Measurements from ENCODE around the gene GJD4.

Gene GJD4

GRCh38 chr10:35576730-35577129, 28.4 kb upstream of the GJD4 start:
- no peak for DNase-seq
- intact Hi-C loops (cut with DNase I), result no loop called here

DNA sequence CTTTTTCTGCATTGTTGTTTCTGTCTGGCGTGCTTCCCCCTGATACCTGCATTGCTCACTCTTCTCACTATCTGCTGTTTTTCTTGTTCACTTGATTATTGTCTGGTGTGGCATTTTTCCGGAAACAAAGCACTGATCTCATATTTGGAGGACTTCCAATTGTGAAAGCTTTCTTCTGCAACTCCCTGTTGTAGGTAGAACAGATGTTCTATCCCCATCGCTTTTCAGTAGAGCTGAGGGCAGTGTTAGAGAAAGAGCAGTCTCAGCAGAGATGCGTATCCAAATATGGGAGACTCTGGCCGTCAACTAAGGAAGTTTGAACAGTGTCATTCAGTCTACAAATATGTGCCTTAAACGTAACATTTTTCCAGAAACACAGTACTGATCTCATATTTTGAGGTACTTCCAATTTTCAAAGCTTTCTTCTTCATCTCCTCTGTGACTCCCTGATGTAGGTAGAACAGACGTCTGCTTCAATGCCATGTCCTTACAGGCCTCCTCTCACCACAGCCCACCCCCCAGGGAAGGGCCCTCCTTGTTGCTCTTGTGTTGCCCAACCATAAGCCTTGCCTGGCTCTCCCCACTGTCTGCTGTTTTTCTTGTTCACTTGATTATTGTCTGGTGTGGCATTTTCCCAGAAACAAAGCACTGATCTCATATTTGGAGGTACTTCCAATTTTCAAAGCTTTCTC, 27.1 kb upstream of the GJD4 start:
- intact Hi-C loops (cut with DNase I), result no loop called here
- DNase-seq, result no peak

- intact Hi-C loops (cut with DNase I), result no loop called here
Measured at GRCh38 chr10:35578618-35578956, 26.6 kb upstream of the GJD4 start.

DNA sequence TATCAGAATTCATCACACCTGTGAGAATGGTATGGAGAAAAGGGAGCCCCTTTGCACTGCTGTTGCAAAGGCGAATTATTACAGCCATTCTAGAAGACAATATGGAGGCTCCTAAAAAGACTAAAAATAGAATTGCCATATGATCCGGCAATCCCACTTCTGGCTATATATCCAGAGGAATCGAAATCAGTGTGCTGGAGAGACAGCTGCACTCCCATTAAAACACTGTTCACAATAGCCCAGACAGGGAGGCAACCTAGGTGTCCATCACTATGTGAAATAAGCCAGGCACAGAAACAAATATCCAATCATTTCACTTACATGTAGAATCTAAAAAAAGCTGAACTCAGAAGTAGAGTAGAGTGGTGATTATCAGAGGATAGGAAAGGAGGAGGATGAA, 26.0 kb upstream of the GJD4 start:
- no peak for DNase-seq
- intact Hi-C loops (cut with DNase I), result no loop called here

More at GRCh38 chr10:35578618-35578956, 26.6 kb upstream of the GJD4 start:
- no peak for DNase-seq

GRCh38 chr10:35579726-35580422, 25.3 kb upstream of the GJD4 start:
- intact Hi-C loops (cut with DNase I), result no loop called here
- no peak for DNase-seq

DNA sequence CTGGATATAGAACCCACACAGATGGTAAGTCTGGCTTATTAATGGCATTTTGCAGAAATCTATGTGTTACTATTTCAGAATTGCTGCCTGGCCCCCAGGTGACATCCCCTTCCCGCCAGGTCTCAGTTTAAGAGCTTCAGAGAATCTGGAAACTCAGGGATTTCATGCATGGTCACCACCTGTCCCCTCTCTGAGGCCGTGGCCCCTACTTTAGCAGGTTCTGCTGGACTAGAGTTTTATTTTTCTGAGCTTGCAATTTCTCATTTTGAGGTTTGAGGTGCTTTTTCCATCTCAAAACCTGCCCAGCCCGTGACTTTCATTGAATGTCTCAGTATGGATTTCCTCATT, 24.7 kb upstream of the GJD4 start:
- peak in 1 of 42 donors; percentile 15 for DNase-seq
- intact Hi-C loops (cut with DNase I), result no loop called here

DNA sequence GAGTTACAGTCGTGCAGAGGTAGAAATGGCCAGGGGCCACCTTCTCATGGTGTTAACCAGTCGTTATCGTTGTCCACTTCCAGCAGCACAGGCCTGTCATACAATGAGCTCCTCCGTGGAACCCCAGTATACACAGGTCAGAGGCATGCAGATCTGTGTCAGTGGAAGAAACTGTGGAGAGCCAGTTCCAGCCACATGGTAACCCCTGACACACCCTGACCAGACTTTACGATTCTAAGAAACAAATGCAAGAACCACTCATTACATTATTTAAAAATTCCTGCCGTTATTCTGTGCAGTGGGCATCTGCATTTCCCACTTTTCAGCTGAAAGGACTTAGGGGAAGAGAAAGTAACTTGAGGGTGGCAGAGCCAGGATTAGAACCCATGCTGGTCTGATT, 23.5 kb upstream of the GJD4 start:
- intact Hi-C loops (cut with DNase I), result no loop called here
- DNase-seq, result no peak

DNA sequence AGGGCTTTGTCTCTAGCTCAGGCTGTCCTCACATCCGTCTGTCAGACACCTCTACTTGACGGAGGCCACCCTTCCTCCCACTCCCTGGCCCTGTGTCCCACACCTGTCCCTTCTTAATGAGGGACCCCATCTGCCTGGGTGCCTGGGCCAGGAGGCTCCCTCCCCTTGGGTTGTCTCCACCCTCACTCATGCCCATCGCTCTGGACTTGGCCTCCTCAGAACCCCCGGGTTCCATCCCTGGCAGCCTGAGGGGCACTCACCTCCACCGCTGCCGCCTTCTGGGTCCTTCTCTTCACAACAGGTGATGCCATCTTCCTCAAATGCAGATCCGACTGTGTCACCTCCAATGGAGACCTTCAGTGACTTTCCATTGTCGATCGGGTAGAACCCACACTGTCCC, 20.2 kb upstream of the GJD4 start:
- DNase-seq, result peak in 1 of 42 donors; percentile 25
- intact Hi-C loops (cut with DNase I), result no loop called here

GRCh38 chr10:35585356-35585755, 19.8 kb upstream of the GJD4 start:
- peak in 1 of 42 donors; percentile 24 for DNase-seq
- intact Hi-C loops (cut with DNase I), result no loop called here

- intact Hi-C loops (cut with DNase I), result no loop called here
- peak in 1 of 42 donors; percentile 36 for DNase-seq
Measured at GRCh38 chr10:35585903-35586535, 19.1 kb upstream of the GJD4 start.

DNA sequence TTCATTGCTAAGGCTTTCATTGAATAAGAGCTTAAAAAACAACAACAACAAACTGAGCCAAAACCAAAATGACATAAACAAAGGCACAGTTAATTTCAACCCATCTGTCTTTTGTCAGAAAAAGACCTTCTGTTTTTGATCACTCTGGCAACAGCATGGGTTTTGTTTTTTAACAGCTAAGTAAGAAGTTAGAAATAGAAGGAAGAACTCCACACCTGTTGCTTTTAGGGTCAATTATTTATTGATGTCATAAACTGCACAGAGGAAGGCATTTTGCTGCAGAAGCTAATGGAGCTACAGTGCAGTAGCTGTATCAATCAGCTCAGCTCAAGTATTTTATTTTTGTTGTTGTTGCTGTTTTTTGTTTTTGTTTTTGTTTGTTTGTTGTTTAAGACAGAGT, 16.3 kb upstream of the GJD4 start:
- DNase-seq, result no peak
- intact Hi-C loops (cut with DNase I), result no loop called here

- intact Hi-C loops (cut with DNase I), result no loop called here
- peak in 1 of 42 donors; percentile 5 for DNase-seq
Measured at GRCh38 chr10:35592441-35592840, 12.7 kb upstream of the GJD4 start.

- intact Hi-C loops (cut with DNase I), result no loop called here
Measured at GRCh38 chr10:35594115-35595079, 10.7 kb upstream of the GJD4 start.

DNA sequence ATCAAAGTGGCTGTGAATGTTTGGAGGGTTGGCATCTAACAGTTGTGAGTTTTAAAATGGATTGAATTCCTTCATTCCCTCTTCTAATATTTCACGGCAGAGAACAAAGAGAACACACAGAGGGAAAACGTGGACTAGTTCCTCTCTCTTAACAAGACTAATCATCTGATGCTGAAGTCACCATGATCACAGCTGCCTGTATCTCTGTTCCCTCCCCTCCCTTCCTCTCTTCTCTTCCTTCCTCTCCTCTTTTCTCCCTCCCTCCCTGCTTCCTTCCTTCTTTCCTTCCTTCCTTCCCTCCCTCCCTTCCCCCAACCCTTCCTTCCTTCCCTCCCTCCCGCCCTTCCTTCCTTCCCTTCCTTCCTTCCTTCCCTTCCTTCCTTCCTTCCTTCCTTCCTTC, 10.0 kb upstream of the GJD4 start:
- intact Hi-C loops (cut with DNase I), result no loop called here
- no peak for DNase-seq

More at GRCh38 chr10:35594115-35595079, 10.7 kb upstream of the GJD4 start:
- DNase-seq, result peak in 1 of 42 donors; percentile 22

DNA sequence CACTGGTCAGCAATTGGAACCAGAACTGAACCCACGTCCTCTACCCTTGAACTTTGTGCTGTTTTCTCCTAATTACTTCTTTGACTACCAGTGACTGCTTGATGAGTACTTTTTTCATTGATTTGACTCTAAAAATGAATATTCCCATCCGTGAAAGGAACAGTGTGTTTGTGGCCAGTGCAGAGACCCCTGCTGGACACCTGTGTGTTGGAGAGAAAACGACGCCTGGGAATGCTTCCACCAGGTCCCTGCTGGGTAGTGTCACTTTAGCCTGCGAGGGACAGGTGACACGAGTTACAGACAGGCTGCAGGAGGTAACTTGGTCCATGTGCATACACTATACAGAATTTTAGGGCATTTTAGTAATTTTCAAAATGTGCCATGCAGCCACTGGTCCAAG, 6.8 kb upstream of the GJD4 start:
- DNase-seq, result no peak
- intact Hi-C loops (cut with DNase I), result no loop called here

DNA sequence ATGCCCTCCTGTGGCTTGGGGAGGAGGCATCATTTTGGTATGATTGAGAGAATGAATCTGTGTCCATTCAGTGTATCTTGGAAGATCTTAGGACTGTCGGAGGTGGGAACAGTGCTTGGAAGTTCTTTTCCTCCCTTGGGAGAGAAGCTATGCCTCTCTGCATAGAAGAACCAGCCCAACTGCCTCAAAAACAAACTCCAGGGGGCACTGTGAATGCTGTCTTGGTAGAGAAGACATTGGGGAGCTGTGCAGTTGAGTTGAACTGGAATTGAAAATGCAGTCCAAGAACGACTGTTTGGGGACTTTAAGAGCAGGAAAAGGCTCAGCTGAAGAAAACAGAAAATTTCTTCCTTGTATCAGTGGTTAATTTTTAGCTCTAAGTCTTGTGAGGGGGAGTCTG, 4.9 kb upstream of the GJD4 start:
- no peak for DNase-seq
- intact Hi-C loops (cut with DNase I), result no loop called here

DNA sequence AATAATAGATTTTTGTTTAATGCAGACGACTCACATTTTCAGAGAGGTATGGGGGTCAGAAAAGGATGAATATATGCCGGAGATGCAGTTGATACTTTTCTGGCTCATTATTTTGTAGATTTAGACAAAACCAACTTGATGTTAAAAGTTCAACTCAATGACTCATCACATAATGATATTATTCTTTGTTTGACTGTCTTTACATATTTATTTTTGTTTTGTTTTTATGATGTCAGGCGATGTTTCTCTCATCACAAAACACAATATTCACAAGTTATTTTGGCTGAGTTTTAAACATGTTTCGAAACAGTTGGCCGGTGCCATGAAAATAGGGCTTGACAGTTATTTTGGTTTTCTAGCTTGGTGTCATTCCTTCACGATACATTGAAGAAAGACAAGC, 1.3 kb downstream of the GJD4 start:
- intact Hi-C loops (cut with DNase I), result no loop called here
- no peak for DNase-seq

DNA sequence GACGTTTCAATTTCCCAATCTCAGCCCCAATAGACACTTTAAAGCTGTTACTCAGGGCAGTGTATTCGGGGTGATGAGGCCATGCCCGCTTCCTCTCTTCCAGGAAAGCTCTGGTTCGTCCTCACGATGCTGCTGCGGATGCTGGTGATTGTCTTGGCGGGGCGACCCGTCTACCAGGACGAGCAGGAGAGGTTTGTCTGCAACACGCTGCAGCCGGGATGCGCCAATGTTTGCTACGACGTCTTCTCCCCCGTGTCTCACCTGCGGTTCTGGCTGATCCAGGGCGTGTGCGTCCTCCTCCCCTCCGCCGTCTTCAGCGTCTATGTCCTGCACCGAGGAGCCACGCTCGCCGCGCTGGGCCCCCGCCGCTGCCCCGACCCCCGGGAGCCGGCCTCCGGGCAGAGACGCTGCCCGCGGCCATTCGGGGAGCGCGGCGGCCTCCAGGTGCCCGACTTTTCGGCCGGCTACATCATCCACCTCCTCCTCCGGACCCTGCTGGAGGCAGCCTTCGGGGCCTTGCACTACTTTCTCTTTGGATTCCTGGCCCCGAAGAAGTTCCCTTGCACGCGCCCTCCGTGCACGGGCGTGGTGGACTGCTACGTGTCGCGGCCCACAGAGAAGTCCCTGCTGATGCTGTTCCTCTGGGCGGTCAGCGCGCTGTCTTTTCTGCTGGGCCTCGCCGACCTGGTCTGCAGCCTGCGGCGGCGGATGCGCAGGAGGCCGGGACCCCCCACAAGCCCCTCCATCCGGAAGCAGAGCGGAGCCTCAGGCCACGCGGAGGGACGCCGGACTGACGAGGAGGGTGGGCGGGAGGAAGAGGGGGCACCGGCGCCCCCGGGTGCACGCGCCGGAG, 2.6 kb downstream of the GJD4 start:
- intact Hi-C loops (cut with DNase I), result no loop called here
- DNase-seq, result peak in 4 of 42 donors; percentile 10 to 35 (median 23)

DNA sequence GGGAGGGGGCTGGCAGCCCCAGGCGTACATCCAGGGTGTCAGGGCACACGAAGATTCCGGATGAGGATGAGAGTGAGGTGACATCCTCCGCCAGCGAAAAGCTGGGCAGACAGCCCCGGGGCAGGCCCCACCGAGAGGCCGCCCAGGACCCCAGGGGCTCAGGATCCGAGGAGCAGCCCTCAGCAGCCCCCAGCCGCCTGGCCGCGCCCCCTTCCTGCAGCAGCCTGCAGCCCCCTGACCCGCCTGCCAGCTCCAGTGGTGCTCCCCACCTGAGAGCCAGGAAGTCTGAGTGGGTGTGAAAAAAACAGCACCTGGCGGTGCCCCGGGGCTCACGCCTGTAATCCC, 3.2 kb downstream of the GJD4 start:
- DNase-seq, result peak in 1 of 42 donors; percentile 22
- intact Hi-C loops (cut with DNase I), result no loop called here

All from head of caudate nucleus (tissue), 42 donors.